Measurements from ENCODE around the gene NPAS3.

DNA sequence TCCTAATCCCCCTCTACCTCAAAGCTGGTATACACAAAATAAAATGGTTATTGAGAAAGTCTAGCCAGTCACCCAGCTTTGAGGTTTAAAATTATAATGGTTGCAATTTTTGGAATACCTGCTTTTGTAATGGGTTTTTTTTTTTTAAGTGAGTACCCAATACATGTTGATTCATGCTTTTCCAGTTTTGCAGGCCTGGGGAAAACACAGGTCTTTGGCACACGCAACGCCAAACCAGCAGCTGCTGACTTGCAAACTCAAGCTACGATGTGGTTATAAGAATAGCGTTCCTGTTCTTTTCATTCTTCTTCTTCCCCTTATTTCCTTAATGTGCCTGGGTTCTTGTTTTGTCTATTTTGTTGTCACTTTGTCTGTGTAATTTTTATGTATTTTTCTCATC lies 779.2 kb downstream of the NPAS3 start:
- TF ChIP-seq, protein P1, sequence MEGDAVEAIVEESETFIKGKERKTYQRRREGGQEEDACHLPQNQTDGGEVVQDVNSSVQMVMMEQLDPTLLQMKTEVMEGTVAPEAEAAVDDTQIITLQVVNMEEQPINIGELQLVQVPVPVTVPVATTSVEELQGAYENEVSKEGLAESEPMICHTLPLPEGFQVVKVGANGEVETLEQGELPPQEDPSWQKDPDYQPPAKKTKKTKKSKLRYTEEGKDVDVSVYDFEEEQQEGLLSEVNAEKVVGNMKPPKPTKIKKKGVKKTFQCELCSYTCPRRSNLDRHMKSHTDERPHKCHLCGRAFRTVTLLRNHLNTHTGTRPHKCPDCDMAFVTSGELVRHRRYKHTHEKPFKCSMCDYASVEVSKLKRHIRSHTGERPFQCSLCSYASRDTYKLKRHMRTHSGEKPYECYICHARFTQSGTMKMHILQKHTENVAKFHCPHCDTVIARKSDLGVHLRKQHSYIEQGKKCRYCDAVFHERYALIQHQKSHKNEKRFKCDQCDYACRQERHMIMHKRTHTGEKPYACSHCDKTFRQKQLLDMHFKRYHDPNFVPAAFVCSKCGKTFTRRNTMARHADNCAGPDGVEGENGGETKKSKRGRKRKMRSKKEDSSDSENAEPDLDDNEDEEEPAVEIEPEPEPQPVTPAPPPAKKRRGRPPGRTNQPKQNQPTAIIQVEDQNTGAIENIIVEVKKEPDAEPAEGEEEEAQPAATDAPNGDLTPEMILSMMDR (conservative IDR thresholded peaks at IDR 0.05) = no peak
- TF ChIP-seq EZH2 (IDR thresholded peaks at IDR 0.05; ENCODE audit: low read depth) = no peak
